HG02970 (cell line): ENCODE measurements around the gene HIRA.

Source experiments
- ATAC-seq: cut with Tn5 transposase; IDR thresholded peaks from one replicate; pipeline ENCODE4 v1.9.1; 2021; ENCODE audit warnings: mild to moderate bottlenecking, moderate library complexity, moderate number of reproducible peaks; ENCODE audit not compliant: unreplicated experiment, low FRiP score

The HIRA gene

DNA sequence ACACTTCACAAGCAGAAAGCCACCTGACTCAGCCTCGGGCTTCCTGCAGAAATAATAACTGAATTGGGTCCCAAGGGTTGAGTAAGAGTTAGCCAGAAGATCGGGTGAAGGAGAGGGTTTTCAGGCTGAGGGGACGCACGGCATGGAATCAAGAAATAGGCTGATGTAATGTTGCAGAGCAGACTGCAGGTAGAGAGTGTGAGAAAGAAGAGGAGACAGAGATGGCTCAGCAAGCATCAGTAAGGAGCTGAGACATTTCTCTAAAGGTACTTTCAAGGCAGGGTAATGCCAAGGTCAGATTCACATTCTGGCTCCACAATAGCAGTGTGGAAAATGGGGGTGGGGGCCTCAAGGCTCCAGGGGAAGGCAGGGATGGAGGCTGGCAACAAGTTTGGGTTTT, 18.6 kb downstream of the HIRA start:
- no peak for ATAC-seq

DNA sequence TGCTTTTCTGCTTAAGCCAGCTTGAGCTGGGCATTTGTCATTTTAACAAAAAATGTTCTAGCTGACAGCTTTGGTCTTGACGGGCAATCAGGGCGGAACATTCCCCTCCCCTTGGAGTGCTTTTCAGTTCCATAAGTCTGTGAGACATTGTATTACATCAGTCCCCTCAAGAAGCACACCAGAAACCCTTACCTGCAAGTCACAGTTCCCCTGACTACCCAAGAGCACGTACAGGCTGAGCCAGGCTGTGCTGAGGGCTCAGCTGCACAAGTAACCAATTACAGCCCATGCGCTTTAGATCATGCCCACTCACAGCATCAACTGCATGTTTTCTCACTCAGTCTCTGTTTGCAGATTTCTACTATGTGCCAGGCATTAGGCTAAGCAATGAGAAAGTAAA, 19.1 kb downstream of the HIRA start:
- ATAC-seq = no peak

DNA sequence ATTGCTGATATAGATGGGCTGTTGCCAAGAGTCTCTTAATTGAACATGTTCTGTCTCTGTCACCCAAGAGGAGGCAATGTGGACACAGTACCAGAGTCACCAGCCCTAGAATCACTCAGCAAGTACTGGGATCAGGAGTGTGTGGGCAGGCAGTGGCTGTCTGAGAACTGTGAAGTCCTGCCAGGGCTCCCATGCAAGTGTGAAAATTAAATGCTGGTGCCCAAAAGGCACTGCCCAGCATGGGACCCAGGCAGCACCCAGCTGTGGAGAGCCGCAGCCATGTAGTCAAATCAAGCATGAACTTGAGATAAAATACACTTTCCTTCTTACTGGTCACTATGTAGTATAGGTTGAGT, 19.9 kb downstream of the HIRA start:
- no peak for ATAC-seq

DNA sequence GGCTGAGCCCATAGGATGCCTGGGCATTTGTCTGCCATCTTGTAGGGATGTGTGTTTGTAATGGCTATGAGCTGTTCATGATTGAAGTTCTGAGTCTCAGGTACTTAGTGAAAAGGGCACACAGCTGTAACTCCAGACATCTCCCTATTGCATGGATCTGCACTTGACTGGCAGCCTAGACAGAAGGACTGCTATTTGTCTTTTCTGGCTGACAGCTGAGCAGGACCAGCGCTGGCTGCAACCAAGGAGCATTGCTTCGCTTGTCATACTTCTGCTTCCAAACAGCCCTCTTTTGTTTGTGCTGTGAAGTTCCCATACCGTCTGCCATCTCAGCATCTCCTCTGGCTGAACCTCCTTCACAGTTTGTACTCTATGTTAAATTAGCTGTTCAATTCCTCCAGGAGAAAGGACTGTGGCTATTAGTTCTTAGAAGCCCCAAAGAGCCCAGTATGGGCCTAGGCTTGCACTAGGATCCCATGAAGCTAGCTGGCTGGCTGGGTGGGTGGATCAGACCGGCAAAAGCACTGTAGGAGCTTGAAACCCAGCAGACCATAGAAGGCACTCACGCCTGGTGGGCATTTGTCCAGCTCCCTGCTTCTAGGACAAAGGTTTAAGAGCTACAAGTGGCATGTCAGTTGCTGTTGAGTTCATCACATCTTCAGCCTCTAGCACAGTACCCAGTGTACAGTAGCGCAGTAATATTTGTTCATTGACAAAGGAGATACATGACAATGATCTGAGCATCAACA, 20.4 kb downstream of the HIRA start:
- ATAC-seq = no peak

DNA sequence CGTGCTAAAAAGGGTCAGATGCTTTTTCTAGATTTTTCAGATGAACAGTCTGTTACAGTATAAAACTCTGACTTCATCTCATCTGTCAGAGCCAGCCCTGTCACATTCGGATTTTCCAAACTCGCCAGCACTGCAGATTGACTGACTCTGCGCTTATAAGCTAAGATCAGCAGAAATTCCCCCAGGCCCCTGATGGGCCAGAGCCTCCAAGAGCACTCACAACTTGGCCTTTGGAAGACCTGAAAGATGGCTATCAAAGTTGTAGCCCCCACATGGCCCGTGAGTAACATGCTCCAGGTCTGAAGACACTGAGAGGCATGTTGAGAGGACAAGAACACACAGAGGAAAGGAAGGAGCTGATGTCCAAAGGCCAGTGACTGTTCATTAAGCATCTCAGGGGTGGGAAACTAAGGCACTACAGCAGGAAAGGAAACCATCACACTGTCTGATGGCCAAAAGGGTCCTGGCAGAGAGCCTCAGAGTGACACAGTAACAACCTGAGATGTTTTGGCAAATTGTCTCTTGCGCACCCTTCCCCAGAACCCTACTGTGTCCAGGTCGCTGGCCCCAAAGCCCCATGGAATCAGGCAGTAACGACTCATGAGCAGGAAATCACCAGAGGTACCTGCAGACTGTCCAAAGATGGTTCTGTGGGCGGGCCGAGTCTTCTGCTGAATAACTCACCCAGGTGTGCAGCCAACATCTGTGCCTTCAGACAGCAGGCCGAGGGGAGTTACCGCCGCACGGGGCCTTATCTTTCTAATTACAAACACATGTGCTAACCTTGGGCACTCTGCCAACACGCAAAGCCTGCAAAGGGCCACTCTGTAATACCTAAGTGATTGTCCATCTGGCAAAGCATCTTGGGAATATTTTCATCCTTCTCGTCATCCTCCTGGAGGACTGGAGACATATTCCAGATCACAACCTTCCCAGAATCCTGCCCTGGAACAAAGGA, 23.6 kb downstream of the HIRA start:
- no peak for ATAC-seq

DNA sequence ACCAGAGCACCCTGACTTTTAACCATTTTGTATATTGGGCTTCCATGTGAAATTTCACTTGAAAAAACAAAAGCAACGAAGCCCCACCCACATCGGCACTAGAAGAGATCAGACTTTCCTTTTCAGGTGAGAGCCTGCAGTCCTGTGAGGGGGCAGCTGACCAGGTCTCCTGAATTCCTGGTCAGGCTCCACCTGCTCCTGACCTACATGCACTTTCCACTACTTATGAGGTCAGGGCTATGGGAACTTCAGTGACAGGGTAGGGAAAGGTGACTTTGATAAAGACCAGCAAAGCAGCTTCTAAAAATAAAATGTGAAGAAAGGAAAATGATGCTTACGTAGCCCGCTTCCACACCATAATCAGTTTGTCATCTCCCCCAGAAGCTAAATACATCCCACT, 24.7 kb downstream of the HIRA start:
- ATAC-seq = no peak

DNA sequence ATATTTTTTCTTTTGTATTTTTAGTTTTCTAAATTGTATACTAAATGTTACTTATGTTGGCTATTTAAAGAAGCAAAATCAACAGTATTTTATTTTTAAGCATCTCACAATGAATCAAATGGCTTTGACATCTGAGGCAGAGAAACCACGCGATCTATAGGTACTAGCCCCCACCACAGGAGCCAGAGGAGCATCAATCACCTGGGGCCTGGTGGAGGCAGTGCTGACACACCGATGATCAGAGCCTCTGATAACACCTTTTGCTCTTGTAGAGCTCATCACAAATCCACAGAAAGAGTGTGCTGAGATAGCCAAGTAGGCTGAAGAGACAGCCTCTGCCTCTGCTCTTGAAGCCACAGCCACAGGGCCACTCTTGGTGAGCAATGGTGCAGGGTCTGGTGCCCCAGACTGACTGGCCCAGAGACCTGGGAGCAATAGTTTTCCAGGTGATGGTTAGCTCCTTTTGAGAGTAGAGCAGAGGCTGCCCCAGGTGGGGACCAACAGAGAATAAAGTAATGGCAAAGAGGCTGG, 25.2 kb downstream of the HIRA start:
- no peak for ATAC-seq

DNA sequence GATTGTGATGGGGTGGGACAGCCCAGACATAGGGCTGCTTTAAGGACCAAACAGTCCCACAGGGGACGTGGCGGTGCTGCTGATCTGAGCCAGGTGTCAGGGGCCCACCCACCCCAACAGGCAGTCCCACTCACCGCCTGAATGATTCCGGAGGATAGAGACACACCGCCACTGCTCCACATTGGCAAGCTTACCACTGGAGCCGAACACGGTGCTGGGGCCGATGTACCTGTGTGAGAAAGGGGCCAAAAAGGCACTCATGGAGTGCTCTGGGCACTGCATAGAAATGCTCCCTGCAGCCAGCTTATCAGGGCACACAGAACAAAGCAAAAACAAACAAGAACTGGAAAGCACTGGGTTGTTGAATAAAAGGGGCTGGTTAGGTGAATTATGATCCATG, 25.9 kb downstream of the HIRA start:
- no peak for ATAC-seq

DNA sequence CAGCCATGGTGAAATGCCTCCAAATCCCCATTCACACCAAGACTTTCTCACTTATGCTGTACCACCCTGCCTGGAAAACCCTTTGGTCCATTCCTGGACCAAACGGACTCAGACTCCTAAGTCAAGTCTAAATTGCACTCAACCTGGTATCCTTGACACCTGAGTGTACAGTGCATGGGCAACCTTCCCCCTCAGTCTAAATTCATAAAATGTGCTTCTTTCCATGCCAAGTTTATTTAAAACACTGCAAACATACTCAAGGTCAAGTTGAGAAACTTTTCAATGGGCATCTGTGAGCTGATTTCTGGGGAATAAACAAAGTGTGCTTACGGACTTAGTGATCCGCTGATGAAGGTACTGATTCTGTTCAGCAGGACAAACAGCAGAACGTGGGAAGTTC, 26.4 kb downstream of the HIRA start:
- ATAC-seq = no peak

DNA sequence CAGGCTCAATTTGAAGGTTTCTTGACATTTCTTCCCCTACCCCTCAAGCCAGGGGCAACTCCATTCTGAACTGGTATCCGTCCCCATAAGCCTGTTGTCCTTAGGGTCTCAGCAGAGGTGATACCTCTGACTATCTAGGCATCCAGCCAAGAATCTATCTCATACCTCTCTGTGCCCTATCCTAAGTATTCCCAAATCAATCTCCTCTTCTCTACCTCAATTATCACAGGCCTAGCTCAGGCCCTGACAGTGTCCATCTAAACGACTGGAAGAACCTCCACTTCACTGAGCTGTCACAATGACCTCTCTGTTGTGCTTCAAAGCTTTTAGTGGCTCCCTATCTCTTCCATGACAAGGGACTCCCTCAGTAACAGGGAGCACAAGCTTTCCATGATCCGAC, 26.9 kb downstream of the HIRA start:
- no peak for ATAC-seq

DNA sequence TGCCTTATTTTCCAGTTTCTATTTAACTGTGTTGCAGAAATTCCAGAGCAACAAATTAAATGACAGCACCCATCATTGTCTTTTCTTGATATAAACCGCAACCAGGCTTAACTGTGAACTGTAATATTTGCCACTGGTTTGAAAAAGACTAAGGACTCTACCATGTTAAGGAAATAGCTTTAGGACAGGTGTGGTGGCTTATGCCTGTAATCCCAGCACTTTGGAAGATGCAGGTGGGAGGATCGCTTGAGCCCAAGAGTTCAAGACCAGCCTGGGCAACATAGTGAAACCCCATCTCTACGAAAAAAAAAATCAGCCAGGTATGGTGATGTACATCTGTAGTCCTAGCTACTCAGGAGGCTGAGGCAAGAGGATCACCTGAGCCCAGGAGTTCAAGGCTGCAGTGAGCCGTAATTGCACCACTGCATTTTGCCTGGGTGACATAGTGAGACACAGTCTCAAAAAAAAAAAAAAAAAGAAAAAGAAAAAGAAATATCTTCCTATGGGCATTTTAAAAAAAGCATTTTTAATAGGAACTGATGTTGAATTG, 28.8 kb downstream of the HIRA start:
- ATAC-seq = no peak

DNA sequence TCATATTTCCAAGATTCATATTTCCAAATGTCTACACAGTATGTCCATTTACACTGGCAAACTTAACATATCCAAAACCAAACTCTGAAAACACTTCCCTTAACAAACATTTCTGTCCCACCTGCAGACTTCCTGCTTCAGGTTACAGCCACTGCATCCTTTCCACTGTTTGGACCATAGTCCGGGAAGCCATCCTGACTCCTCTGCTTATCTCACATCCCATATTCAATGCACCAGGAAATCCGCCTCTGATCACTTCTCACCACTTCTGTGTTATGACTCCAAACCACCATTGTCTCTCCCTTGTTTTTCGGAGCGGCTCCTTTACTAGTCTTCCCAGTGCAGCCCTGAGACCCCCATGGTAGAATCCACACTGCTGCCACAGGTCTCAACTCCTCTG, 30.1 kb downstream of the HIRA start:
- no peak for ATAC-seq

DNA sequence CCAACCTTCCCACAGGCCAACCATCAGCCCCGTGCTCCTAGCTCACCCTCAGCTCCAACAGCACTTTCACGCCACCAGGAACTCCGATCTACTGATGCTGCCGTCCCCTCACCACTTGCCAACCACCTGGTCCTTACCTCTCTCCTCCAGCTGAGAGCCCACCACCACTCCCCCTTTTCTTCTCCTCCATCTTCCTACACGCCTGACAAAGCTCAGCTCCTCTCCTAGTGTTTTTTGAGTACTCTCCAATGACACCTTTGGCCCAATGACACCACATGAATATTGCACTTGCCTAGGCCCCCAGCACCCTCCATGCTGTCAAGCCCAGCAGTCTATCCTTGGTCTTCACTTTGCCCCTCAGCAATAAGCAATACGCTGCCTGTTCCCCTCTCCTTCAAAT, 30.7 kb downstream of the HIRA start:
- no peak for ATAC-seq

DNA sequence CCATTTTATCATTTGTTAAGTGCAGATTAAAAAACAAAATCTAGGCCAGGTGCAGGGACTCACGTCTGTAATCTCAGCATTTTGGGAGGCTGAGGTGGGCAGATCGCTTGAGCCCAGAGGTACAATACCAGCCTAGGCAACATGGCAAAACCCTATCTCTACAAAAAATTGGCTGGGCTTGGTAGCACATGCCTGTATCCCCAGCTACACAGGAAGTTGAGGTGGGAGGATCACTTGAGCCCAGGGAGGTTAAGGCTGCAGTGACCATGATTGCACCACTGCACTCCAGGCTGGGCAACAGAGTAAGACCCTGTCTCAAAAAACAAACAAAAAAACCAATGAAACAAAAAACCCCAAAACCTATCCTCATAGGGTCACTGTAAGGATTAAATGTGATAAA, 32.9 kb downstream of the HIRA start:
- no peak for ATAC-seq

DNA sequence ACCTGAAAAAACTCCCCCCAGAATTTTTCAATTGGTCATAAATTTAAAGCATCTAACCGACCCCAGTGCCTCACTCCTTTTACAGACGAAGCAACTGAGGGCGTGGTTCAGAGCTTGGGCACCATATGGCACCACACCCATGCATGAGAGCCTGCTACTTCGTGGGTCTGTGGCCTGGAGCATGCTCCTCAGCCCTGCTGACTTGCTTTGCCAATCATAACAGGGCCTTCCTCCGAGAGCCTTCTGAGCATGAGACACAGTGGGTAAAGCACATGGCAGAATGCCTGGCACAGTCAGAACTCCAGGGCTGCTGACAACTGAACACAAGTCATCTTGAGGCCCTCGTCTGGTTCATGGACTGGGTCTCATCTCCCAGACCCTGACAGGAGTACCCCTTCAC, 33.3 kb downstream of the HIRA start:
- ATAC-seq = no peak

DNA sequence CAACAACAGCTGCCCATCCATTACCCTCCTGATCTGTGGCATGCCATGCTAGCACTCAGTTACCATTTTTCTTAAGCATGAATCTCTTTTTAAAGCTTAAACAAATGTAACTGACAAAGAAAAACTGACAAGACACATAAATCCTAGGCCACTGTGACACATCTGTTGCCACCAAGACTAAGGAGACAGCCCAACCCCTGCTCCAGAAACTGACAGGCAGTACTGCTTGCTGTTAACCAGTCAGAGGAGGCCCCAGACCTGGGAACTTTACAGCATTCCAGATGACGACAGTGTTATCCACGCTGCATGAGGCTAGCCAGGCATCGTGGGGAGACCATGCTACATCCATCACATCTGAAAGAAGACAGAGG, 33.8 kb downstream of the HIRA start:
- ATAC-seq = no peak

DNA sequence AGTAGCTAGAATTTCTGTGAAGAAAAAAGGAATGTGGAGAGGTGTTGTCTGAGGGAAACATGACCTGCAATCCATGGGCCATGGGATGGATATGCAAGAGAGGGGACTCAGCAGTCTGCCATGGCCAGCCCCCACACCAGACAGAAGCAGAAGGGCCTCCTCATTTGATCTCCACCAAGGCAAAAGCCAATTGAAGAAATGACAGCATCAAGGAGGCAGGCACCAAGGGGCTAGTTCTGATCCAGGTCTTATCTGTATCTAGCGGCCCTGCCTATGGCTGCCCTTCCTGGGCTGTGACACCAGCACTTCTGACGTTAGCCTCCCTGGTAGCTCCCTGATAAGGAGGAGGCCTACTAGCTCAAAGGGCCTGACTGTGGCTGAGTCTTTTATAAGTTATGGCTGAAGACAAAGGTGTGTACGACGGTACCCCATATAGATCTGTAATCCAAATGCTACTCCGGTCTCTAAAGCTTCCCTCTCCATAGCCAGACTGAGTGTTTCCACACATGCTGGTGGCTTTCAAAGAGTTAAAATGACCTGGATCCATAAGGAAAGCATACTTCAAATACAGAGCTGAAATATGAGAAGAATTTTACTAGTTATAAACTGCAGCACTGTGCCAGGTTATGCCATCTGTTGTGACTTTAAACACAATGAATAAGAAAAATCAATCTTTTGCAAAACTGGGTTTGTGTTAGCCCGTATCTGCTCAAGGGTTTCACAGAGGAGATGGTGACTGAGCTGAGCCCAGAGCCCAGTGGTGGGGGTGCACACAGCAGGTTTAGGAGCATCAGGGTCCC, 34.4 kb downstream of the HIRA start:
- ATAC-seq = no peak

DNA sequence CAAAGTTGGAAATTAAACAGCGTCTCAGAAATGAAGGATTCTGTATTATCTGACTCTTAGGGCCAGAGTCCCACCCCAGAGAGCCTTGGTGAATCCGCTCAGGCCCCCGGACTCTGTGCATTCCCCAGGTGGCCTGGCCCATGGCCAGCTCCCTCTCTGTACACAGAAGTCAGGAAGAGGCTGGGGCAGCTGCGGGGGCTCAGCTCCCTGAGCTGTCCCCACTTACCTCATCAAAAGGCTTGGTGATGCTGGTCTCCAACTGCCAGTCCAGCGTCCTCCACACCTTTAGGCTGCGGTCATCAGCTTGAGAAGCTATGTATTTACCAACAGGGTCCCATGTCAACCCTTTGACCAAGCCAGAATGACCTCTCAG, 35.0 kb downstream of the HIRA start:
- ATAC-seq = no peak

DNA sequence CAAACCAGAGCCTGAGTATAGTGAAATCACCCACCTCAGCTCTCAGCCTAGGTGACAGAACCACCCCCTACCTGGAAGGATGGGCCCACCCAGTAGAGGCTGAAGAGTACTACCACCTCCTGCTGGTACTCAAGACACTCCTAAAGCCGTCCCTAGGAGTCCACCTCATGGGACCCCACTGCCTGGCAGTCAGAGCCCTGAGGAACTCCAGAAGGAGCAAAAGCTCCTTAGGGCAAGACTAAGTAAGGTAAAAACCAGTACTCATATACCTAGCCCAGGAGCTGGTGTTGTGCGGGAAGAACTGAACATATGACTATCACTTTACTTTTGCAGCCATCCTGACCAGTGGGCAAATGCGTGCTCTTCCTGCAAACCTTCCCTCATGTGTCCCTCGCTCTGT, 36.3 kb downstream of the HIRA start:
- no peak for ATAC-seq

DNA sequence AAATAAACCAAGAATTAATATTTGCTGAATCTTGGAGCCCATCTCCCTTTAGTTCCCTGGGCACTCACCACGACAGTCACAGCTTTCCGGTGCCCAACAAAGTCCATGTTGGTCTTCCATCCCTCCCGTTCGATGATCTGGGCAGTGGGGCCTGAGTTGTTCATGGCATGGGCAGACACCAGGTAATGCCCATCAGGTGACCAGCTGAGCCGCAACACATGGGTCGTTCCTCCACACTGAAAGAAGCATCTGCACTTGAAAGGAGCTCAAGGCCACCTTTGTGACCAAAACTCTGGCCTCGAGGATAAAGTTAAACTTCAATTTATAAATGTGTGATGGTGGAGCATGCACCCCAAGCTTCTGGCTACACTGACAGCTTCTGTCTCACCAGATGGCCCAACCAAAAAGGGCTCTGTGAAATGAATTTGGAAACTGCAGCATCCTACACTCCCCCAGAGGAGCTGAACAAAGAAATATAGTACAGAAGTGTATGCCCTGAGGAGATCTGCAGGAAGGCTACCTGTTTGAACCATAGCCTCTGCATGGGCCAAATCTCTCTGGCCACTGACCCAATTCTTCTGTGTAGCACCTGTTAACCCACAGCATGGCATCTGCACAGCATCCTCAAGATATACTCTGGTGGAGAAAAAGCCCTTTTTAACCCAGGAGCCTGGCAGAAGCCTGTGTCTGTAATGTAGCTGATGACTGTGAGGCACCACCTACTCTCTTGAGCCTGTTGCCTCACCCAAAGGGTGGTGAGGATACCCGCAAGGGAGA, 37.1 kb downstream of the HIRA start:
- ATAC-seq = no peak
